NAMALWA (cell line): ENCODE results near the gene JPH4.

Experiments
- DNase-seq: peaks from one replicate; pipeline ENCODE4 v3.0.0-alpha.2; 2015; ENCODE audit warnings: low spot score

The JPH4 gene

GRCh38 chr14:23563473-23564180 lies 15.0 kb downstream of the JPH4 start:
- DNase-seq = no peak

- peak; percentile 72 for DNase-seq
Observed at GRCh38 chr14:23562822-23563472, 15.6 kb downstream of the JPH4 start.

- no peak for DNase-seq
Observed at GRCh38 chr14:23561873-23562821, 16.4 kb downstream of the JPH4 start.

- DNase-seq = no peak
Observed at GRCh38 chr14:23561259-23561658, 17.3 kb downstream of the JPH4 start.

DNA sequence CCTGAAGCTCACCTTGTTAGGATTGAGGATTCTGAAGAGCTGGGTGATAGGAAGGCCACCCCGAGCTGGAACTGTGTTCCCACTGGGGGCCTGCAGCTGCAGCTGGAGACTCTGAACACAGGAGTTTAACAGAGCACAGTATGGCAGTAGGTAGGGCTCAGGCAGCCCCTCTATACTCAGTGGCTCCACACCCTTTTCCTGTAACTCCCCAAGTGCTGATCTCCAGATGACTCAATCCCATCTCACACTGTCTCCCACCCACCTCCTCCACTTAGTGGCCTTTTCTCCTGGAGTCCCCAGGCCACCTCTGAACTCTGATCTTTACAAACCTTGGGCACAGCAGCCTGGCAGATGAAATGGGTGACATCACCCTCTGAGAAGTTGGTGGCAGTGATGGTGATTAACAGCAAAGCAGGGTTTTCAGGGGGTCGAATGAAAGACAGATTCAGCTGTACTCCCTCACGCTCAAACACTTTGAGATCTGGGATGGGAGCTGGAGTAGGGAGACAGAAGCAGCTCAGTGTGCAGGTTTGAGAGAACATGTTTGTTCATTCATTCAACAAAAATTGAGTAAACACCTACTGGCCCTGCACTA lies 18.6 kb downstream of the JPH4 start:
- DNase-seq = no peak

GRCh38 chr14:23559010-23559925 lies 19.3 kb downstream of the JPH4 start:
- peak; percentile 73 for DNase-seq

GRCh38 chr14:23558346-23559009 lies 20.1 kb downstream of the JPH4 start:
- no peak for DNase-seq

DNA sequence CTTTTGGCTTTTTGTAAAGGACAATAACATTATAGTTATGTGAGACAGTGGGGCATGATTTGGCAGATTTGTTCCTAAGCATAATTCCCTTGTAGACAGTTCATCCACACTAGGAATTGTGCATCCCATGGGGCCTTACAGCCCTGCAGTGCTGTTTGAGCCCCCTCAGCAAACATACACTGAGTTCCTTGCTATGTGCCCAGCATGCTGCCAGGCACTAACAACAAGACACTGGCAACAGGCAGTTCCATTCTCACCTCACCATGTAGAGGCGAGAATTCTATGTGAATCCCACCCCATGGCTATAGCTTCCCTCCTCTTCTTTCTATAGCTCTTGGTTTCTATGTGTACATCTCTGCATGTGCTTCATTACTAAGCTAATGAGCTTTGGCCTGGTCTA lies 20.6 kb downstream of the JPH4 start:
- DNase-seq = no peak

DNA sequence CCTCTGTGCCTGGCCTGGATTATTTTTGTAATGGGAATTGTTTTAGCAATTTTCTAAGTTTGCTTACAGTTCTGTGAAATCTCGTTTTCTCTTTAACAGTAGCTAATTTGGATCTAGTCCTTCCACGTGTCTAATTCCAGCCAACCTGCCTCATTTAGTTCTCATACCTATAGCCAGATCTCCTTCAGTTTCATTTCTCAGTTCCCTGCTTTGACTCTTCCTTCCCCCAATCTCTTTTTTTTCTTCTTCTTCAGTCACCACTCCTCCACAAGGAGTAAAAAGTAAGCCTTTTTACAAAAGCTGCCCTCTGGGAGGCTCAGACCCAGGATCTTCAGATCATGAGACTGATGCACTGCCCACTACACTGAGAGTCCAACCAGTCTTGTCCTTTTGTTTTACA lies 21.1 kb downstream of the JPH4 start:
- peak; percentile 34 for DNase-seq

GRCh38 chr14:23556700-23557440 lies 21.7 kb downstream of the JPH4 start:
- DNase-seq = no peak

DNA sequence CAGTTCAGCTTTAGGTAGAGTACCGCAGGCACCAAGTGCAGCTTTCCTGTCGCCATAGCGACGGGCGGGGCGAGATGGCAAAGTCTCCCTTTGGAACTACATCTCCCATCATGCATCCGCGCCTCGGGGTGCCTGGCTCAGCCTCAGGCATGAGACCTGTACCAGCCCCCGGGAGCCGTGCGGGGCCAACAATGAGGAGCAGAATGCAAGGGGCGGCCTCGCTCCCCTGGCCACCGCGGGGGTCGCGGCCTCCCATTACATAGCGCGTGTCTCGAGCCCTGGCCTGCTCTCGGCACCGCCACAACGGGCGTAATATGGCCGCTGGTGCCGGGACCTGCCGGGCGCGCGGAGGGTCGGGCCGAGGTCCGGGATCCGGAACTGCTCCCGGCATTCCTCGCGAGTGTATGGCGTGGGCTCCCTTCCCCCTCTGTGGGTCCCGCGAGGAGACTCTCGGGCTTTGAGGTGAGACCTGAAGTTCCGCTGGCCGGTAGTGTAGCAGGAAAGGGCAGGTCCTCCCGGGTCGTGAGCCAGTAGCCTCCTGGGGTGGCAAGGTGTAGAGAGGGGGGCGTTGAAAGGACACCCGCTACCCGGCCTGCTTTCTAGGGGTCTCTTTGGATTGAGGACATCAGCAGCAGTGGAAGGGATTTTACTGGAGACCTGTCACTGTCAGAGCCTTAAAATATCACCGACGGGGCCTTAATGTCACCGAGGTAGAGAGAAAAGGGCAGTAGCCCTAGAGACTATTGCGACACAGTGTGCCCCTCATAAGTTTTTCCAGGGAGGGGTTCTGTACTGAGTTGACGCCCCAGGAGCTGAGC lies 22.5 kb downstream of the JPH4 start, which contains the start of gene THTPA:
TSS of gene THTPA (plus strand) at position 390 of the 818 bp plus-strand sequence. CDS start 487 bp downstream, outside the sequence.
- DNase-seq = peak; percentile 96

DNA sequence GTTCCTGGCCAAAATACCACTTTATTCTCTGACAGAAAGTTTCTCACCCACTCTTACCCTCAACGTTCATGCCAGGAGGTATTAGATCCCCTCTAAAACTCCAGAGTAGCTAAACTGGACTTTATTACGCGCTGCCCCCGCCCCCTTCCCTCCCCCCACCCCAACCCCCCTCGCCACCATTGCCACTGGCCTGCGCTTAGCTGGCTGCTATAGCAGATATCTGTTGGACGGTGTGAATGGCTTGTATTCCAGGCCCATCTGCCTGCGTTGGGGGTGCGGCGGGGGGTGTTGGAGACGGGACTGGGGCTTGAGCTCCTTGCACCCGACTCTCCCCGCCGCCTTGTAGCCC lies 23.1 kb downstream of the JPH4 start:
- DNase-seq = no peak

- peak; percentile 73 for DNase-seq
Observed at GRCh38 chr14:23551266-23552028, 27.1 kb downstream of the JPH4 start, which contains the start of gene ZFHX2. Gene ZFHX2 (minus strand): TSS chr14:23551765. CDS start chr14:23535325, 16,440 bp downstream.

DNA sequence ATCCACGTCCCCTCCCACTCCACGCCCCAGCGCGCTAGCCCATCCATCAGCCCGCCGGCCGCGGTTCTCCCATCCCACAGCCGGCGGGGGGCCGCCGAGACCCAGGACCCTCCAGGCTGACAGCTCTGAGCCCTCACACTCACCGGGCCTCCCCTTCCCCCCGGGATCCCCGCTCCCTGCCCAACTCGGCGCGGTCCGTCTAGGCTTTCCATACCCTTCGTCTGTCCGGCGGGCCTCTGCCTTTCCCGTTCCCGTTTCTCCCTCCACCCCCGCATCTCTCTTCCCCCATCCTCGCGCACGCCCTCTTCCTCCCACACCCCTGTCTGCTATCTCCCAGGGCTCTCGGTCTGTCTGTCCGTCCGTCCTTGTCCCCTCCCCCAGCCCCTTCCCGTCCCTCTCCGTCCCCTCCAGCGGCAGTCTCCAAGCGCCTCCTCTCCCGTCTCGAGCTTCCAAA lies 27.8 kb downstream of the JPH4 start:
- no peak for DNase-seq

DNA sequence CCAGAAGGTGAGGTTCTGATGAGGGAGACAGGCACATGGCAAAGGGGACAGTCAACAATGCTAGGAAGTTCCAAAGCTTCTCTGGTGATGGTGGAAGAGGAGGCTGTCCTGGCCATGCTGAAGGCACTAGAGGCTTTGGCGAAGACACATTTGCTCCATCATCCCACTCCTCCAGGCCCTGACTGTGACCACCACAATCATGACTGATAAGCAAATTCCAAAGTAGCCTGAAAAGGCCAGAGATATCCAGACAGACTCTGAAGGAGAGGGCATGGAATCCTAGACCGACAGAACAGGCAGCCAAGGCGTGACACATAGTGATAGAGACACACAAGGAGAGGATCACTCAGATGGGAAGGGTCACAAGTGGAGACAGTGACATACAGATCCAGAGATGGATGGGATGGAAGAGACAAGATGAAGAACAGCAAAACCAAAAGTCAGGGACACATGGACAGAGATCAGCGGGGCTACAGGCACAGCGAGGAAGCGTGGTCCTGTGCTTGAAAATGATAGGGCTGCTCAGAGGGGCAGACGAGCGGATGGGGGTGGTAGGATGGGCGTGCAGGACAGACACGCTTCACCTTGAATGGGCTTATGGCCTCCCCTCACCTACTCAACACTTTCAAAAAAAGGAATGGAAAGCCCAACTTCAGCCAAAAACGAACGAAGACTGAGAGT lies 28.3 kb downstream of the JPH4 start:
- no peak for DNase-seq

- DNase-seq = no peak
Observed at GRCh38 chr14:23548351-23549318, 30.0 kb downstream of the JPH4 start.
